GM12873 (cell line): ENCODE measurements around the gene PLTP.

Experiments
- TF ChIP-seq, protein P1 (sequence below): IDR thresholded peaks from 2 replicates; pipeline ENCODE4 v1.5.1; 2012; ENCODE audit warnings: low read depth, mild to moderate bottlenecking, moderate library complexity, low read length, control low read depth; ENCODE audit not compliant: insufficient read depth; ENCODE audit errors: missing control alignments

Gene PLTP

DNA sequence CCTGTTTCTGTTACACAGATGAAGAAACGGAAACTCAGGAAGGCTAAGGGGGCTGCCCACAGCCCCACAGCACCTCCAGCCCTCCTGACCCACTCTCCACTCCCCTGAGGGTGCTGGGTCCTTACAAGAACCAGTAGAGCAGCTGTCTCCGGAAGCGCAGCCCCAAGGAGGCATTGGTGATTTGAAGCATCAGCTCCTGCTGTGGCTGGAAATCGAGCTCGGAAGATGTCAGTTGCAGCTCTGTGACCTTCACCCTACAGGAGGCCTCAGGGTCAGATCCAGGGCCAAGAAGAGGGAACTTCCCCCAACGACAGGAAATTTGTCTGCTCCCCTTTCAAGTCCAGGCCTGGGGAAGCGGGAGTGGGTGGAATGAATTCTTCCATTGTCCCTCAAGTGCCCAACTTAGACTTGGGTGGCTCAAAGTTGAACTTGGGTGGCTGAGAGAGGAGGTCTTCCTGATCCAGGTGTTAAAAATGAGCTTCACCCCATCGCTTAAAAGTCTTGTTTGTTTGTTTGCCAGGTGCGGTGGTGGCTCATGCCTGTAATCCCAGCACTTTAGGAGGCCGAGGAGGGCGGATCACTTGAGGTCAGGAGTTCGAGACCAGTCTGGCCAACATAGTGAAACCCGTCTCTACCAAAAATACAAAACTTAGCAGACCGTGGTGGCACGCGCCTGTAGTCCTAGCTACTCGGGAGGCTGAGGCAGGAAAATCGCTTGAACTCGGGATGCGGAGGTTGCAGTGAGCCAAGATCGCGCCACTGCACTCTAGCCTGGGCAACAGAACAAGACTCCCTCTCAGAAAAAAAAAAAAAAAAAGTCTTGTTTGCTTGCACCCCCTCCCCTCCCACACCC, 1.9 kb downstream of the PLTP start:
- TF ChIP-seq, protein P1, sequence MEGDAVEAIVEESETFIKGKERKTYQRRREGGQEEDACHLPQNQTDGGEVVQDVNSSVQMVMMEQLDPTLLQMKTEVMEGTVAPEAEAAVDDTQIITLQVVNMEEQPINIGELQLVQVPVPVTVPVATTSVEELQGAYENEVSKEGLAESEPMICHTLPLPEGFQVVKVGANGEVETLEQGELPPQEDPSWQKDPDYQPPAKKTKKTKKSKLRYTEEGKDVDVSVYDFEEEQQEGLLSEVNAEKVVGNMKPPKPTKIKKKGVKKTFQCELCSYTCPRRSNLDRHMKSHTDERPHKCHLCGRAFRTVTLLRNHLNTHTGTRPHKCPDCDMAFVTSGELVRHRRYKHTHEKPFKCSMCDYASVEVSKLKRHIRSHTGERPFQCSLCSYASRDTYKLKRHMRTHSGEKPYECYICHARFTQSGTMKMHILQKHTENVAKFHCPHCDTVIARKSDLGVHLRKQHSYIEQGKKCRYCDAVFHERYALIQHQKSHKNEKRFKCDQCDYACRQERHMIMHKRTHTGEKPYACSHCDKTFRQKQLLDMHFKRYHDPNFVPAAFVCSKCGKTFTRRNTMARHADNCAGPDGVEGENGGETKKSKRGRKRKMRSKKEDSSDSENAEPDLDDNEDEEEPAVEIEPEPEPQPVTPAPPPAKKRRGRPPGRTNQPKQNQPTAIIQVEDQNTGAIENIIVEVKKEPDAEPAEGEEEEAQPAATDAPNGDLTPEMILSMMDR, result no peak

DNA sequence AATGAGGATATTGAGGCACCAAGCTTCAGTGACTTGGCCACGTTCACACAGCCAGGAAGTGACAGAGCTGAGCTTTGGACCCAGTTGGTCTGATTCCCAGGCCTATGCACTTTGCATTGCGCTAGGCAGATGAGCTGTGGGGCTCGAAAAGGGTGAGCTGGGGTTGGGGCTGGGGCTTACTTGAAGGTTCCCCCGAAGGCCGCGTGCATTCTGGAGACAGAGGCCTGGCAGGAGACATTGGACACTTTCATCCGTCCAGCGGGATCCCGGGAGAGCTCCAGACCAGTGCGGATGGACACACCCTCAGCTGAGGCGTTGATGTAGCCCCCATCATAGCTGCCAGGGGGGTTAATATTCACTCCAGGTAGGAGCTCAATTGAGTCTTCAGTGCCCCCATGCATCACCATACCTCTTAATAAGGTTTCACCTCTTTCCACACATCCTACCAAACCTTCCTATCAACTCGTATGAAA, 2.6 kb downstream of the PLTP start:
- TF ChIP-seq, protein P1, result no peak

DNA sequence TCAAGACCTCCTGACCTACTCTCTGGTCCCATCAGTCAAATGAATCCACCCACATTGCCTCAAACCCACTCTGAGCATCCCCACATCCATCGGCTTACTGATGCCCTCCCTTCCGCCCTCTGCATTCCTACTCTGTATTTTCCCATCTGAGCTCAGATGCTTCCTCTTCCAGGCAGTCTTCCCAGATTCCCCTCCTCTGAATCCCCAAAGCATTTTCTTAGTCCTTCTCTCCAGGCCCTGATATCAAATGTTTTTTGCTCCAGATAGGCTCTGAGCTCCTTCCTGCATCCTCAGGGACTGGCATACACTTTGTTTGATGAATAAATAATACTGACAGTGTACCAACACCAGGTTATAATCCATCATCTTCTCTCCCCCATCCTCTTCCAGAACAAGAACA, 3.9 kb downstream of the PLTP start:
- TF ChIP-seq, protein P1, result no peak

DNA sequence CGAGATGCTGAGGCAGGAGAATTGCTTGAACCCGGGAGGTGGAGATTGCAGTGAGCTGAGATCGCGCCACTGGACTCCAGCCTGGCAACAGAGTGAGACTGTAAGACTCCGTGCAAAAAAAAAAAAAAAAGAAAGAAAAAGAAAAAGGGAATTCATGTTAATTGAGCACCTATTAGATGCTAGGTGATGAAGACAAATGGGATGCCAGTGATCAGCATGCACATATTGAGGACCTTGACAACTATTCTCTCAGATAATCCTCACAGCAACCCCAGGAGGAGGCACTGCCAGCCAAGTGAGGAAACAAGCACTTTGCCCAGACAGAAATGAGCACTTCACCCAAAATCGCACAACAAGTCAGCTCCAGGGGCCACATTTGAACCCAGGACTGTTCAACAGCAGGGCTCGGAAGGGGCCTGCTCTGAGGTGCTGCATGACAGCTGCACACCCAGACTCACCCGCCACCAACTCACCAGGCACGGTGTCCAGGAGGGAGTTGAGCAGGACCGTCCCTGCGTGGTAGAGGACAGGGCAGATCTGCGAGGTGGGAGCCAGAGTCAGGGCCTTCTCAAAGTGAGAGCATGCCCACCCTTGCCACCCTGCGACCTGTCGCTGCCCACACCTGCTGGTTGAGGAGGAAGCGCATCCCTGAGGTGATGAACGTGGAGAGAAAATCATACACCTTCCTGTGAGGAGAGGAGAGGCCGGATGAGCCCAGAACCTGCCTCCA, 4.6 kb downstream of the PLTP start:
- TF ChIP-seq, protein P1, result no peak

DNA sequence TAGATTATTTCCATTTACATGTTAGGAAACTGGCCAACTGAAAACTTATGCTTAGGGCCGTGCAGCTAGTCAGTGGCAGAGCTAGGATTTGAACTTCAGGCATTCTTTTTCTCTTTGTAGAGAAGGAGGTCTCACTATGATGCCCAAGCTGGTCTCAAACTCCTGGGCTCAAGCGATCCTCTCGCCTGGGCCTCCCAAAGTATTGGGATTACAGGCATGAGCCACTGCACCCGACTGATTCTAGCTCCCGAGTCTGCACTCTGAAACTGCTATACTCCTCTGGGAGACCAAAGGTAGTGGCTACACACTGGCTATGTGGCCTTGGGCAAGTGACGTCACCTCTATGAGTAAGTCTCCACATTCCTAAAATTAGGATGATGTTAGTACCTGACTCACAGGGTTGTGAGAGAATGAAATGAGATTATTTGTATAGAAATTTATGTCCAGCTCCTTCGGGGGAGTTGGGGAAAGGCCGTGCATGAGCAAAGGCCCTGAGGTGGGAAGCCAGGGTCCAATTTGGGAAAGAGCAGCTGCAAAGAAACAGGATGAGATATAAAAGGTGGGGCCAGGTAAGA, 6.4 kb downstream of the PLTP start:
- TF ChIP-seq, protein P1, result no peak

DNA sequence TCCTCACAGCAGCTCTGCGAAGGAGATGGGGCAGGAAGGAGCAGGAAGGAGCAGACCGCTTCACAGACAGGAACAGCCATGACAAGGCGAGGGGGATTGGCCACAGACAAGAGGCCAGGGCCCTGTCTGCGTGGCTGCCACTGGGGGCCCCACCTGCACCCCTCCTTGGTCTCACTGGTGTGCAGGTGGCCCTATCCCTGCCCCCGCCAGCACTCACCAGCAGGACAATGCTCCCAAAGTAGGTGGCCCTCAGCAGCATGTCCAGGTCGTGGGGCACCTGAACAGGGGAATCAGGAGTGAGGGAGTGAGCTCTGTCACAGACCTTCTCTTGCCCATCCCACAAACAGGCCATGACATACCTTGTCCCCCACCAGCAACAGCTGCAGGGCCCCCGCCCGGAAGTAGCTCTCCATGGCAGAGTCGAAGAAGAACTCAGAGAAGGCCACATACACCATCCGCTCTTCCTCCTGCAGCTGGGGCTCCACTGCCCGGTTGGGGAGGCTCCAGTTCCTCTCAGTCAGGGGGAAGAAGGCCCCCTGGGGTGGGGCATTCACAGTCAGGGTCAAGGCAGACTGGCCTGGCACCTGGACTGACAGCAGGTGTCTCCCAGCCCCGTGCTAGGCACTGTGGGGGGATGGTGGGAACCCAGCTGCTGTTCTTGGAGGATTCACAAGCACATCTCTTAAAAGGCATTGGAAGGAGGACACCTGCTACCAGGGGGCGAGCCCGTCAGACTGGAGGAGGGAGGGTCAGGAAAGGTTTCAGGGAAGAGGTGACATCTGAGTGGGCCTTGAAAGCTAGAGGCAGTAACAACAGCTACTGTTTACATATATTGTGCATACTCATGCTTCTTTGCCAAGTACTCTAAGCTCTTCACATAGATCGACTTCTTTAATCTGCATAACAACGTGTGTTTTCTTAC, 7.1 kb downstream of the PLTP start:
- TF ChIP-seq, protein P1, result no peak
